ENCODE measurements around the gene DYSF.

DYSF gene

DNA sequence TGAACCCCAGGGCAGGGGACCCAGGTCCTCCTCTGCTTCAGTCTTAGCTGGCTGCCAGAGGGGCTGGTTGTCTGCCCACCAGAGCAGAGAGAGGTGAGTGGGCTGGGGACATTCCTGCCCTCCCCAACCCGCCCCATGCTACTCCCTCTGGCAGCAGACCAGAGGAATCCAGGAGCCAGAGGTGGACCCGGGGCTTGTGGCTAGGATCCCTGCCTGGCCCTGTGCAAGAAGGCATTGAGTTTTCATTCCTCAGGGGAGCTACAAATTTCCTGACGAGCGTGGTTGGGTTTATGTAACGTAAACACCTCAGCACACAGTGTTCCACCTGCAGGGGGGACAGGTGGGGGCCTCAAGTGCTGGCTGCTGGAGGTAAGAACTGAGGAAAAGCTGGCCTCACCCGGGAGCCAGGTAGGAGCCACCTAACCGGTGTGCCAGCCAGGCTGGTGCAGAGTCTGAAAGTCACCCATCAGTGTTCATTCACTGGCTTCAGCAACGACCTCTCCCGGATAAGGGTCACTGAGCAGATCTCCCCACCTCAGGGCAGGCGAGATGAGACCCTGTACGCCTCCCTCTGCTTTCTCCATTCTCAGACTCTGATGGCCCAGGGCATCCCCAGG lies 246.8 kb downstream of the DYSF start (continued):
- TF ChIP-seq ZNF510 (tag by site-specific recombination; IDR thresholded peaks at IDR 0.05; ENCODE audit: insufficient replicate concordance) (no peak), ZNF658 (tag by site-specific recombination; IDR thresholded peaks at IDR 0.05) (no peak), ZNF169 (tag by site-specific recombination; IDR thresholded peaks at IDR 0.05) (no peak), AEBP2 (tag by site-specific recombination; IDR thresholded peaks at IDR 0.05; ENCODE audit: borderline replicate concordance) (no peak)

DNA sequence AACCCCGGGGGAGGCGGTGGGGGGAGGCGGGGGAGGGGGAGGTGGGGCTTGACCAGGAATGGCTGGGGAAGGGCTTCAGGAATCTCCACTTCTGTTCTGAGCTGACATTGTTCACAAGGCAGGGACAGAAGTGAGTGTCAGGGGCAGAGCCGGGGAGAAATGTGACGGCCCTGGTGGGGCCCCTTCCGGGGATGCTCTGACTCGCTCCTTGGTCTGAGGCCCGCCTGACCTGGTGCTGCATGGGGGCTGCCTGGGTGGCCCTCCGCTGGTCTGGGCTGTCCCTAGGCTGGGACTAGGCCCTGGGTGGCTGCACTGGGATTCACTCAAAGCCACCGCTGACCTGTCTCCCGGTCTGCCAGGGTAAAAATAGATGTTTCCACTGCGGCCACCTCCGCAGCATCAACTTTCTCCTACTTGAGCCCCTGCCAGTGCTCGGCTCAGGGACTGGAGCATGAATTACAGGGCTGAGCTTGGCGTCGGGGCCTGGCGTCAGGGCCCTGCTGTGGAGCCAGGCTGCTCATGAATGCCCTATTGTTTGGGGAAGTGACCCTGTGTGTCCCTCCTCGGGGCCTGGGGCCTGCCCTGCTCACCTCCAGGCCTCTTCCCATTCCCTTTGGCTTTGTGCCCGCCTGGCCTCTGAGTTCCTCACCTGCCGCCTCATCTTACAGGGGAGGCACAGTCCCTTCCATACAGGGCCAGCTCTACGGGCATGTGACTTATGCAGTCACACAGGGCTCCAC lies 247.5 kb downstream of the DYSF start:
- Histone ChIP-seq H3K27ac (ENCODE audit: extremely low read depth, low read depth, low read length) (no peak overlapping the region), H3K9me3 (ENCODE audit: control insufficient read depth, insufficient read depth, low read depth, low read length) (no peaks in the 10 kb centered on the region), H3K36me3 (ENCODE audit: control insufficient read depth in 2 of 2, insufficient read depth in 1 of 2, low read length in 2 of 2) (no peaks in the 10 kb centered on the region), H3K4me1 (ENCODE audit: control insufficient read depth, insufficient read depth, low read length) (no peaks in the 10 kb centered on the region), H3K4me3 (ENCODE audit: low read depth, low read length) (no peak overlapping the region)
- no peak for TF ChIP-seq SCRT1 (tag by site-specific recombination; IDR thresholded peaks at IDR 0.05; ENCODE audit: borderline replicate concordance)
- no peak for TF ChIP-seq ZBTB7A (tag by site-specific recombination; IDR thresholded peaks at IDR 0.05; ENCODE audit: low read depth)
- TF ChIP-seq ZNF155 (tag by site-specific recombination; IDR thresholded peaks at IDR 0.05), result no peak
- no peak for TF ChIP-seq ELK4 (IDR thresholded peaks at IDR 0.05; ENCODE audit: borderline replicate concordance, low read depth, low read length)
- 0 out of 2 replicates have a peak, but pooled peaks have one; percentile 14 for TF ChIP-seq GLIS1 (tag by site-specific recombination; IDR thresholded peaks at IDR 0.05)
- no peak for TF ChIP-seq ZBTB17 (tag by site-specific recombination; IDR thresholded peaks at IDR 0.05)
- TF ChIP-seq SP3 (tag by site-specific recombination; IDR thresholded peaks at IDR 0.05), result no peak
- TF ChIP-seq ZNF426 (tag by site-specific recombination; IDR thresholded peaks at IDR 0.05), result no peak
- POLR2A ChIA-PET, result no interaction called here
- CTCF ChIA-PET, result no interaction called here

GRCh38 chr2:71702071-71702970 lies 249.0 kb downstream of the DYSF start:
- no peaks in the 10 kb centered on the region for H3K36me3 ChIP-seq (ENCODE audit: control insufficient read depth in 2 of 2, insufficient read depth in 1 of 2, low read length in 2 of 2)
- H3K4me3 ChIP-seq (ENCODE audit: low read depth, low read length), result no peak overlapping the region
- TF ChIP-seq ZNF580 (tag by site-specific recombination; IDR thresholded peaks at IDR 0.05), result no peak
- TF ChIP-seq ZNF155 (tag by site-specific recombination; IDR thresholded peaks at IDR 0.05), result no peak
- no peak for TF ChIP-seq KLF16 (tag by site-specific recombination; IDR thresholded peaks at IDR 0.05)
- no peak for TF ChIP-seq TSHZ1 (tag by site-specific recombination; IDR thresholded peaks at IDR 0.05; ENCODE audit: borderline replicate concordance)
- no peak for TF ChIP-seq ZNF660 (tag by site-specific recombination; IDR thresholded peaks at IDR 0.05)
- no peak for TF ChIP-seq ZNF274 (IDR thresholded peaks at IDR 0.05; ENCODE audit: low read length)
- no peak for TF ChIP-seq ZNF274 (tag by site-specific recombination; IDR thresholded peaks at IDR 0.05; ENCODE audit: borderline replicate concordance)
- H3K27ac ChIP-seq (ENCODE audit: extremely low read depth, low read depth, low read length), result no peak overlapping the region
- no peaks in the 10 kb centered on the region for H3K4me1 ChIP-seq (ENCODE audit: control insufficient read depth, insufficient read depth, low read length)
- ChIA-PET CTCF (interaction anchor here (0.6 kb wide), 2 partner anchors 172 to 1382 kb away, joined by 3 to 4 read pairs; no protein-coding TSS in a partner anchor), POLR2A (no interaction called here)
- no peaks in the 10 kb centered on the region for H3K9me3 ChIP-seq (ENCODE audit: control insufficient read depth, insufficient read depth, low read depth, low read length)

Data from HEK293 (cell line).